ENCODE data around the gene KIF5C. TPM values are rescaled to one million over a fixed set of nuclear protein-coding genes. Genes with fewer than 3 reads are reported as not detected.

The KIF5C gene
- total and polyA plus RNA-seq, 2 experiments from 2014 or later: 45.0 to 49.1 TPM

- no peak for TF ChIP-seq JUNB (IDR thresholded peaks at IDR 0.05; ENCODE audit: unreplicated experiment)
- TF ChIP-seq STAT1 (IDR thresholded peaks at IDR 0.05; ENCODE audit: unreplicated experiment): no peak
- no peak for TF ChIP-seq EZH2 (IDR thresholded peaks at IDR 0.05; ENCODE audit: low read depth, unreplicated experiment)
- no peak for TF ChIP-seq ZNF462 (CRISPR knock-in tag; IDR thresholded peaks at IDR 0.05)
- TF ChIP-seq CTCF (conservative IDR thresholded peaks at IDR 0.05; ENCODE audit: low read depth in 2 of 2): no peak
- no peak for TF ChIP-seq EZH2phosphoT487 (IDR thresholded peaks at IDR 0.05; ENCODE audit: unreplicated experiment)
- no peak for TF ChIP-seq NANOG (IDR thresholded peaks at IDR 0.05; ENCODE audit: borderline replicate concordance)
- no peak for TF ChIP-seq ZNF114 (CRISPR knock-in tag; IDR thresholded peaks at IDR 0.05)
- TF ChIP-seq POLR2AphosphoS5 (IDR thresholded peaks at IDR 0.05; ENCODE audit: low read depth): no peak
- TF ChIP-seq ETS1 (IDR thresholded peaks at IDR 0.05): no peak
- TF ChIP-seq REST (IDR thresholded peaks at IDR 0.05; ENCODE audit: unreplicated experiment): no peak
- TF ChIP-seq CREB1 (CRISPR knock-in tag; IDR thresholded peaks at IDR 0.05; ENCODE audit: low read depth): no peak
- TF ChIP-seq ZNF331 (CRISPR knock-in tag; IDR thresholded peaks at IDR 0.05; ENCODE audit: low read depth): no peak
- Histone ChIP-seq H3K27ac (ENCODE audit: low read depth) (no peak overlapping the region), H3K27me3 (ENCODE audit: insufficient read depth) (no peaks in the 10 kb centered on the region), H2AFZ (no peak overlapping the region), H3K36me3 (ENCODE audit: insufficient read depth) (no peaks in the 10 kb centered on the region), H3K4me1 (ENCODE audit: insufficient read depth) (peaks cover 3% of the 10 kb centered on the region), H3F3A (replicated peaks; ENCODE audit: low read depth) (no peaks in the 10 kb centered on the region), H3K79me2 (replicated peaks; ENCODE audit: insufficient read depth) (no peaks in the 10 kb centered on the region), H3K4me2 (no peak overlapping the region), H3K4me3 (no peak overlapping the region), H3K9me2 (ENCODE audit: insufficient read depth) (no peaks in the 10 kb centered on the region), H4K20me1 (replicated peaks; ENCODE audit: insufficient read depth) (no peaks in the 10 kb centered on the region)
- peaks cover 7% of the 10 kb centered on the region for H3K27me3 Mint-ChIP-seq (ENCODE audit: insufficient read depth, low read depth, poor library complexity)
- H3K4me3 Mint-ChIP-seq: no peak overlapping the region
- peaks cover 9% of the 10 kb centered on the region for H3K4me1 Mint-ChIP-seq
- H3K36me3 Mint-ChIP-seq (ENCODE audit: low read depth): peaks cover under 1% of the 10 kb centered on the region; the same call in 1 of the 3 replicates
- DNase-seq (ENCODE audit: low spot score) (no peak), ATAC-seq (no peak)
- H3K9me3 Mint-ChIP-seq: no peaks in the 10 kb centered on the region
- H3K27ac Mint-ChIP-seq: no peak overlapping the region
These were observed 146.7 kb downstream of the KIF5C start for GRCh38 chr2:149021761-149022160.

Data from GM23338 (cell line).